Liver (tissue), 9 donors: ENCODE results near the gene TRIM42. TPM values are rescaled to one million over a fixed set of nuclear protein-coding genes. Genes with fewer than 3 reads are reported as not detected.

ENCODE experiments used
- DNase-seq: peaks from one replicate; pipeline ENCODE4 v3.0.0-alpha.2; 2017; ENCODE audit warnings: low spot score
- H3K27ac ChIP-seq, 2 donors: one replicate each; pipeline ENCODE4 v1.7.0; 2013; ENCODE audit warnings: inconsistent platforms in 2 of 2, low read length in 2 of 2, control low read depth in 1 of 2, low read depth in 1 of 2, mild to moderate bottlenecking in 1 of 2
- H3K27me3 ChIP-seq, 4 donors: one replicate each; pipeline versions ENCODE4 v1.6.1 to v1.7.0; 2013; ENCODE audit warnings: low read length in 3 of 4, inconsistent platforms in 1 of 4, mild to moderate bottlenecking in 1 of 4, moderate library complexity in 1 of 4; ENCODE audit not compliant: control insufficient read depth in 4 of 4, insufficient read depth in 4 of 4
- H3K36me3 ChIP-seq, 4 donors: one replicate each; pipeline versions ENCODE4 v1.6.1 to v1.7.0; 2013; ENCODE audit warnings: low read length in 3 of 4, mild to moderate bottlenecking in 3 of 4, low read depth in 1 of 4, moderate library complexity in 1 of 4; ENCODE audit not compliant: control insufficient read depth in 4 of 4, insufficient read depth in 3 of 4
- H3K4me1 ChIP-seq, 4 donors: one replicate each; pipeline versions ENCODE4 v1.6.1 to v1.7.0; 2013; ENCODE audit warnings: low read length in 3 of 4, mild to moderate bottlenecking in 3 of 4, moderate library complexity in 1 of 4; ENCODE audit not compliant: control insufficient read depth in 4 of 4, insufficient read depth in 4 of 4
- H3K4me3 ChIP-seq, 3 donors: one replicate each; pipeline versions ENCODE4 v1.6.1 to v1.7.0; 2013; ENCODE audit warnings: low read length in 3 of 3, control low read depth in 1 of 3, low read depth in 1 of 3, mild to moderate bottlenecking in 1 of 3
- H3K9ac ChIP-seq, 2 donors: one replicate each; pipeline ENCODE4 v1.7.0; 2013; ENCODE audit warnings: low read length in 2 of 2, mild to moderate bottlenecking in 2 of 2, moderate library complexity in 2 of 2, control low read depth in 1 of 2, low read depth in 1 of 2
- H3K9me3 ChIP-seq, 4 donors: one replicate each; pipeline versions ENCODE4 v1.6.1 to v1.7.0; 2013; ENCODE audit warnings: low read length in 3 of 4; ENCODE audit not compliant: control insufficient read depth in 4 of 4
- EGR1 ChIP-seq, 2 donors: IDR thresholded peaks; 2 replicates each; pipeline ENCODE4 v1.6.1; 2016 to 2018; ENCODE audit warnings: antibody characterized with exemption in 2 of 2, low read depth in 2 of 2
- FOXA2 ChIP-seq: IDR thresholded peaks from 2 replicates; pipeline ENCODE4 v1.6.1; 2016; ENCODE audit warnings: antibody characterized with exemption
- GABPA ChIP-seq, 2 donors: IDR thresholded peaks in 1 of 2; conservative IDR thresholded peaks in 1 of 2; 2 replicates each; pipeline ENCODE4 v1.6.1; 2016; ENCODE audit warnings: antibody characterized with exemption in 2 of 2, mild to moderate bottlenecking in 1 of 2, moderate library complexity in 1 of 2
- HNF4A ChIP-seq, 2 donors: conservative IDR thresholded peaks; 2 replicates each; pipeline ENCODE4 v1.6.1; 2016; ENCODE audit warnings: antibody characterized with exemption in 2 of 2, mild to moderate bottlenecking in 2 of 2
- HNF4G ChIP-seq: IDR thresholded peaks from 2 replicates; pipeline ENCODE4 v1.6.1; 2016; ENCODE audit warnings: antibody characterized with exemption
- RAD21 ChIP-seq, 2 donors: IDR thresholded peaks; 2 replicates each; pipeline ENCODE4 v1.6.1; 2016; ENCODE audit warnings: antibody characterized with exemption in 2 of 2, mild to moderate bottlenecking in 2 of 2
- RXRA ChIP-seq, 2 donors: IDR thresholded peaks; 2 replicates each; pipeline ENCODE4 v1.6.1; 2017 to 2018; ENCODE audit warnings: antibody characterized with exemption in 2 of 2, mild to moderate bottlenecking in 1 of 2
- SP1 ChIP-seq: IDR thresholded peaks from 2 replicates; pipeline ENCODE4 v1.6.1; 2018; ENCODE audit warnings: antibody characterized with exemption, mild to moderate bottlenecking
- YY1 ChIP-seq: IDR thresholded peaks from 2 replicates; pipeline ENCODE4 v1.6.1; 2016; ENCODE audit warnings: antibody characterized with exemption, mild to moderate bottlenecking
- WGBS: extraction: QIAGEN DNeasy Blood & Tissue Kit; methylation state at CpG from one replicate; pipeline ENCODE4 v1.1.7; 2013; 5-methylcytosine and 5-hydroxymethylcytosine counted together
- polyA plus RNA-seq, 2 donors: library from polyadenylated mRNA; stranded (reverse) in 1 of 2; unstranded in 1 of 2; fragments of 200-250 nt in 1 of 2; fragments of >200 nt in 1 of 2; fragmentation: Nextera tagmentation in 1 of 2; extraction: Ambion mirVana in 1 of 2; gene quantifications; one replicate each; pipeline versions ENCODE4 v1.2.1 to v1.2.3, GENCODE V29; 2013 to 2015
- total RNA-seq, 2 donors: library from RNA; depleted of rRNA; stranded (reverse); fragments of >200 nt; gene quantifications; one replicate each; pipeline ENCODE4 v1.2.3, GENCODE V29; 2014
- TF ChIP-seq, protein P1 (sequence below): IDR thresholded peaks from 2 replicates; pipeline ENCODE4 v1.6.1; 2016; ENCODE audit warnings: antibody characterized with exemption
- TF ChIP-seq, protein P2 (sequence below): IDR thresholded peaks from 2 replicates; pipeline ENCODE4 v1.6.1; 2016; ENCODE audit warnings: antibody characterized with exemption
- TF ChIP-seq, protein P3 (sequence below): IDR thresholded peaks from 2 replicates; pipeline ENCODE4 v1.6.1; 2016; ENCODE audit warnings: antibody characterized with exemption, mild to moderate bottlenecking
- TF ChIP-seq, protein P4 (sequence below): fragments of 150-350 bp; IDR thresholded peaks from 2 replicates; pipeline ENCODE4 v1.5.1; 2017; ENCODE audit warnings: improper control_type of control experiment, low read depth, low read length; ENCODE audit not compliant: missing input control
- donor health status: healthy.
- donor health status: healthy.
- donor health status: healthy.
- donor health status: healthy.
- donor health status: healthy.

The TRIM42 gene
- total and polyA plus RNA-seq, 4 donors = not detected

DNA sequence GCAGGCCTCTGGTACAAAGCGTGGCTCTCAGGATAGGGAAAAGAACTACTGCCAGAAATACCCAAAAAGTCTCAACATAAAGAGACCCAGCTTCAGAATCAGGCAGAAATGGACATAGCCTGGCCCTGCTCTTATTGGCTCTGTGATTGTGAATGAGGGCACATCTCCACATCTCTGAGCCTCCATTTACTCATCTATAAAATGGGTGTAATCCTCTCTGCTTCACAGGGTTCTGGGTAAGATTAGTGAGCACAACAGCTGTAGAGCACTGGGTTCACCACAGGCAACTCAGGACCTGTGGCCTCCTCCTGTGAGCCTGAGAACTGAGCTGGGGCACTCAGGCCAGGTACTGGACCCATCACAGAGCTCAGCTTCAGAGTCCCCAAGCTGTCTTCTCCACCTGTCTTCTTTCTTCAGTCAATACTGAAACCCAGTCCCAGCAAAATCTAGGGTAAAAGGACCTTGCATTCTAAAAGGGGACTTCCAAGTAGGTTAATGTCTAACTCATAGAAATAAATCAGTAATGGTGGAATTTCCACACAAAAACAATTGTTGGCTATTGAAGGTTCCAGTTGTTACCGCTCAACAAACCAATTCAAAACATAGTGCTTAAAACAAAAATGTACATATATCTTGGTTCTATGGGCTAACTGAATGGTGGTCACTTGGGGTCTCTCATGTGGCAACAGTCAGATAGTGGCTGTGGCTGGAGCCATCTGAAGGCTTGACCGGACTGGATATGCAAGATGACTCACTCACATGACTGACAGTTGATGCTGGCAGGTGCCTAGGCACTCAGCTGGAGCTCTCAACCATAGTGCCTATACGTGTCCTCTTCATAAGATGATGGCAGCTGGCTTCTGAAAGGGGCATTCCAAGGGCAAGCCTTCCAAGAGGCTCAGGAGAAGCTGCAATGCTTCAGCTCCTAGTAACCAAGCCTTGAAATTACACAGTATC lies 47.3 kb downstream of the TRIM42 start:
- H3K4me3 ChIP-seq = no peak overlapping the region
- DNase-seq = no peak
- TF ChIP-seq SP1 (no peak), RAD21 (IDR thresholded peaks at IDR 0.05) (no peak), HNF4A (conservative IDR thresholded peaks at IDR 0.05) (no peak), EGR1 (IDR thresholded peaks at IDR 0.05; ENCODE audit: low read depth in 2 of 2) (no peak), HNF4G (no peak), GABPA (IDR thresholded peaks at IDR 0.05 in 1 of 2, conservative IDR thresholded peaks at IDR 0.05 in 1 of 2) (no peak)
- TF ChIP-seq, protein P1, sequence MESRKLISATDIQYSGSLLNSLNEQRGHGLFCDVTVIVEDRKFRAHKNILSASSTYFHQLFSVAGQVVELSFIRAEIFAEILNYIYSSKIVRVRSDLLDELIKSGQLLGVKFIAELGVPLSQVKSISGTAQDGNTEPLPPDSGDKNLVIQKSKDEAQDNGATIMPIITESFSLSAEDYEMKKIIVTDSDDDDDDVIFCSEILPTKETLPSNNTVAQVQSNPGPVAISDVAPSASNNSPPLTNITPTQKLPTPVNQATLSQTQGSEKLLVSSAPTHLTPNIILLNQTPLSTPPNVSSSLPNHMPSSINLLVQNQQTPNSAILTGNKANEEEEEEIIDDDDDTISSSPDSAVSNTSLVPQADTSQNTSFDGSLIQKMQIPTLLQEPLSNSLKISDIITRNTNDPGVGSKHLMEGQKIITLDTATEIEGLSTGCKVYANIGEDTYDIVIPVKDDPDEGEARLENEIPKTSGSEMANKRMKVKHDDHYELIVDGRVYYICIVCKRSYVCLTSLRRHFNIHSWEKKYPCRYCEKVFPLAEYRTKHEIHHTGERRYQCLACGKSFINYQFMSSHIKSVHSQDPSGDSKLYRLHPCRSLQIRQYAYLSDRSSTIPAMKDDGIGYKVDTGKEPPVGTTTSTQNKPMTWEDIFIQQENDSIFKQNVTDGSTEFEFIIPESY = no peak
- TF ChIP-seq, protein P2, sequence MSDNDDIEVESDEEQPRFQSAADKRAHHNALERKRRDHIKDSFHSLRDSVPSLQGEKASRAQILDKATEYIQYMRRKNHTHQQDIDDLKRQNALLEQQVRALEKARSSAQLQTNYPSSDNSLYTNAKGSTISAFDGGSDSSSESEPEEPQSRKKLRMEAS = no peak
- no peak overlapping the region for H3K27ac ChIP-seq
- 91% methylated on average over 4 of the region's 4 CpGs for WGBS
- no peaks in the 10 kb centered on the region for H3K27me3 ChIP-seq
- no peaks in the 10 kb centered on the region for H3K36me3 ChIP-seq
- no peaks in the 10 kb centered on the region for H3K4me1 ChIP-seq
- H3K9me3 ChIP-seq = no peaks in the 10 kb centered on the region
- no peak overlapping the region for H3K9ac ChIP-seq

DNA sequence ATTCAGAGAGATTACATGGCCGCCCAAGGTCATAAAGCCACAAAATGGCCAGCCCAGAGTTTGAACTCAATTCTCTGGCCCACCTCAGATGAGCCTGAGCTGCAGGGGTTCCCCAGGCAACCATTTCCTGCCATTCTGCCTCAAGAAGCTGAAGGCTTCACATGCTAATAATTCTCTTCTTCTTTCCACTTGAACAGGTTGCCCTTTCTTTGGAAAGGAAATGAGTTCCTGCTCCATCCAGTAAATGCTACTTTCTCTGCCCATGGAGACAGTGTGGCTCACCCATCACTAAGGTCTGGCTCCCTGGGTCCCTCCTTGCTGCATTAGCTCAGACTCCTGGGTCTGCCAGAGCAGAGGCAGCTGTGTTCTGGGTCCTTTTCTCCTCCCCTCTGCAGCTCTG lies 48.2 kb downstream of the TRIM42 start:
- H3K36me3 ChIP-seq = no peaks in the 10 kb centered on the region
- no peaks in the 10 kb centered on the region for H3K27me3 ChIP-seq
- H3K27ac ChIP-seq = no peak overlapping the region
- H3K4me3 ChIP-seq = no peak overlapping the region
- WGBS = 96% methylated on average over 1 of the region's 1 CpG
- DNase-seq = no peak
- H3K9ac ChIP-seq = no peak overlapping the region
- no peaks in the 10 kb centered on the region for H3K9me3 ChIP-seq
- no peaks in the 10 kb centered on the region for H3K4me1 ChIP-seq
- TF ChIP-seq, protein P3, sequence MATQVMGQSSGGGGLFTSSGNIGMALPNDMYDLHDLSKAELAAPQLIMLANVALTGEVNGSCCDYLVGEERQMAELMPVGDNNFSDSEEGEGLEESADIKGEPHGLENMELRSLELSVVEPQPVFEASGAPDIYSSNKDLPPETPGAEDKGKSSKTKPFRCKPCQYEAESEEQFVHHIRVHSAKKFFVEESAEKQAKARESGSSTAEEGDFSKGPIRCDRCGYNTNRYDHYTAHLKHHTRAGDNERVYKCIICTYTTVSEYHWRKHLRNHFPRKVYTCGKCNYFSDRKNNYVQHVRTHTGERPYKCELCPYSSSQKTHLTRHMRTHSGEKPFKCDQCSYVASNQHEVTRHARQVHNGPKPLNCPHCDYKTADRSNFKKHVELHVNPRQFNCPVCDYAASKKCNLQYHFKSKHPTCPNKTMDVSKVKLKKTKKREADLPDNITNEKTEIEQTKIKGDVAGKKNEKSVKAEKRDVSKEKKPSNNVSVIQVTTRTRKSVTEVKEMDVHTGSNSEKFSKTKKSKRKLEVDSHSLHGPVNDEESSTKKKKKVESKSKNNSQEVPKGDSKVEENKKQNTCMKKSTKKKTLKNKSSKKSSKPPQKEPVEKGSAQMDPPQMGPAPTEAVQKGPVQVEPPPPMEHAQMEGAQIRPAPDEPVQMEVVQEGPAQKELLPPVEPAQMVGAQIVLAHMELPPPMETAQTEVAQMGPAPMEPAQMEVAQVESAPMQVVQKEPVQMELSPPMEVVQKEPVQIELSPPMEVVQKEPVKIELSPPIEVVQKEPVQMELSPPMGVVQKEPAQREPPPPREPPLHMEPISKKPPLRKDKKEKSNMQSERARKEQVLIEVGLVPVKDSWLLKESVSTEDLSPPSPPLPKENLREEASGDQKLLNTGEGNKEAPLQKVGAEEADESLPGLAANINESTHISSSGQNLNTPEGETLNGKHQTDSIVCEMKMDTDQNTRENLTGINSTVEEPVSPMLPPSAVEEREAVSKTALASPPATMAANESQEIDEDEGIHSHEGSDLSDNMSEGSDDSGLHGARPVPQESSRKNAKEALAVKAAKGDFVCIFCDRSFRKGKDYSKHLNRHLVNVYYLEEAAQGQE = no peak
- TF ChIP-seq YY1 (no peak), FOXA2 (no peak), HNF4G (no peak), HNF4A (conservative IDR thresholded peaks at IDR 0.05) (no peak), RXRA (IDR thresholded peaks at IDR 0.05) (no peak), GABPA (IDR thresholded peaks at IDR 0.05 in 1 of 2, conservative IDR thresholded peaks at IDR 0.05 in 1 of 2) (no peak)
- TF ChIP-seq, protein P4, sequence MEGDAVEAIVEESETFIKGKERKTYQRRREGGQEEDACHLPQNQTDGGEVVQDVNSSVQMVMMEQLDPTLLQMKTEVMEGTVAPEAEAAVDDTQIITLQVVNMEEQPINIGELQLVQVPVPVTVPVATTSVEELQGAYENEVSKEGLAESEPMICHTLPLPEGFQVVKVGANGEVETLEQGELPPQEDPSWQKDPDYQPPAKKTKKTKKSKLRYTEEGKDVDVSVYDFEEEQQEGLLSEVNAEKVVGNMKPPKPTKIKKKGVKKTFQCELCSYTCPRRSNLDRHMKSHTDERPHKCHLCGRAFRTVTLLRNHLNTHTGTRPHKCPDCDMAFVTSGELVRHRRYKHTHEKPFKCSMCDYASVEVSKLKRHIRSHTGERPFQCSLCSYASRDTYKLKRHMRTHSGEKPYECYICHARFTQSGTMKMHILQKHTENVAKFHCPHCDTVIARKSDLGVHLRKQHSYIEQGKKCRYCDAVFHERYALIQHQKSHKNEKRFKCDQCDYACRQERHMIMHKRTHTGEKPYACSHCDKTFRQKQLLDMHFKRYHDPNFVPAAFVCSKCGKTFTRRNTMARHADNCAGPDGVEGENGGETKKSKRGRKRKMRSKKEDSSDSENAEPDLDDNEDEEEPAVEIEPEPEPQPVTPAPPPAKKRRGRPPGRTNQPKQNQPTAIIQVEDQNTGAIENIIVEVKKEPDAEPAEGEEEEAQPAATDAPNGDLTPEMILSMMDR = no peak
